Measurements from ENCODE around the gene PARP8. TPM values are rescaled to one million over a fixed set of nuclear protein-coding genes. Genes with fewer than 3 reads are reported as not detected.
"Not testable (repeated sequence)": the region's sequence is repeated elsewhere in the genome, so short reads cannot be mapped to it uniquely, and the experiment has no call there.

Gene PARP8
- total and polyA plus RNA-seq, 12 donors, result 0.97 to 14.5 (median 5.2) TPM

- Histone ChIP-seq H3K27me3 (no peaks in the 10 kb centered on the region), H3K27ac (no peak overlapping the region), H3K9me3 (no peaks in the 10 kb centered on the region), H3K4me1 (peaks cover 0 to 41% (median 0%) of the 10 kb centered on the region in 9 donors), H3K4me3 (no peak overlapping the region), H3K36me3 (no peaks in the 10 kb centered on the region)
- ATAC-seq, result no peak
- no peak for TF ChIP-seq CTCF (IDR thresholded peaks at IDR 0.05)
- 97 to 99% methylated on average over 15 of the region's 15 CpGs for WGBS, 2 donors
- no peak for DNase-seq
- intact Hi-C loops (cut with DNase I), result no loop called here
These were observed 8.9 kb downstream of the PARP8 start for GRCh38 chr5:50675385-50675784.

- DNase-seq; H3K4me3 ChIP-seq; H3K27me3 ChIP-seq; ATAC-seq; H3K36me3 ChIP-seq; intact Hi-C loops (cut with DNase I); H3K27ac ChIP-seq; H3K9me3 ChIP-seq: not testable (repeated sequence)
- H3K4me1 ChIP-seq, result peaks cover 0 to 43% (median 10%) of the 10 kb centered on the region in 9 donors
- 76 to 87% methylated on average over 4 of the region's 4 CpGs for WGBS, 2 donors
These were observed 13.1 kb downstream of the PARP8 start for GRCh38 chr5:50679554-50679953.

- H3K27ac ChIP-seq, result no peak overlapping the region
- TF ChIP-seq CTCF (IDR thresholded peaks at IDR 0.05), result no peak
- ATAC-seq (no peak), DNase-seq (no peak)
- no peaks in the 10 kb centered on the region for H3K27me3 ChIP-seq
- H3K9me3 ChIP-seq, result peaks cover 0 to 6% (median 0%) of the 10 kb centered on the region in 11 donors
- intact Hi-C loops (cut with DNase I), result no loop called here
- peaks cover 0 to 36% (median 10%) of the 10 kb centered on the region in 9 donors for H3K4me1 ChIP-seq
- WGBS, 2 donors, result 49 to 67% methylated on average over 3 of the region's 3 CpGs
- no peak overlapping the region for H3K4me3 ChIP-seq
- no peaks in the 10 kb centered on the region for H3K36me3 ChIP-seq
These were observed 18.3 kb downstream of the PARP8 start for GRCh38 chr5:50684721-50685120.

GRCh38 chr5:50687548-50687947 lies 21.1 kb downstream of the PARP8 start:
- no peaks in the 10 kb centered on the region for H3K36me3 ChIP-seq
- DNase-seq (no peak), ATAC-seq (no peak)
- no peak for TF ChIP-seq CTCF (IDR thresholded peaks at IDR 0.05)
- peaks cover 0 to 6% (median 0%) of the 10 kb centered on the region in 11 donors for H3K9me3 ChIP-seq
- intact Hi-C loops (cut with DNase I), result no loop called here
- H3K4me1 ChIP-seq, result peaks cover 0 to 33% (median 10%) of the 10 kb centered on the region in 9 donors
- no peak overlapping the region for H3K4me3 ChIP-seq
- H3K27ac ChIP-seq, result no peak overlapping the region
- no peaks in the 10 kb centered on the region for H3K27me3 ChIP-seq
- WGBS, 2 donors, result 86 to 87% methylated on average over 4 of the region's 4 CpGs

- no peaks in the 10 kb centered on the region for H3K36me3 ChIP-seq
- no peak overlapping the region for H3K27ac ChIP-seq
- no peaks in the 10 kb centered on the region for H3K9me3 ChIP-seq
- DNase-seq (no peak), ATAC-seq (no peak)
- no peak overlapping the region for H3K4me3 ChIP-seq
- H3K27me3 ChIP-seq, result no peaks in the 10 kb centered on the region
- TF ChIP-seq CTCF (IDR thresholded peaks at IDR 0.05), result no peak
- WGBS, 2 donors, result 84% methylated on average over 5 of the region's 5 CpGs
- peaks cover 0 to 40% (median 0%) of the 10 kb centered on the region in 9 donors for H3K4me1 ChIP-seq
- intact Hi-C loops (cut with DNase I), result no loop called here
These were observed 25.1 kb downstream of the PARP8 start for GRCh38 chr5:50691399-50692016.

Data from heart right ventricle (tissue), 16 donors.